ENCODE results near the gene TEN1. TPM values are rescaled to one million over a fixed set of nuclear protein-coding genes. Genes with fewer than 3 reads are reported as not detected.

The TEN1 gene
- total RNA-seq, 2 donors from 2014 or later, result 6.0 to 8.1 TPM

DNA sequence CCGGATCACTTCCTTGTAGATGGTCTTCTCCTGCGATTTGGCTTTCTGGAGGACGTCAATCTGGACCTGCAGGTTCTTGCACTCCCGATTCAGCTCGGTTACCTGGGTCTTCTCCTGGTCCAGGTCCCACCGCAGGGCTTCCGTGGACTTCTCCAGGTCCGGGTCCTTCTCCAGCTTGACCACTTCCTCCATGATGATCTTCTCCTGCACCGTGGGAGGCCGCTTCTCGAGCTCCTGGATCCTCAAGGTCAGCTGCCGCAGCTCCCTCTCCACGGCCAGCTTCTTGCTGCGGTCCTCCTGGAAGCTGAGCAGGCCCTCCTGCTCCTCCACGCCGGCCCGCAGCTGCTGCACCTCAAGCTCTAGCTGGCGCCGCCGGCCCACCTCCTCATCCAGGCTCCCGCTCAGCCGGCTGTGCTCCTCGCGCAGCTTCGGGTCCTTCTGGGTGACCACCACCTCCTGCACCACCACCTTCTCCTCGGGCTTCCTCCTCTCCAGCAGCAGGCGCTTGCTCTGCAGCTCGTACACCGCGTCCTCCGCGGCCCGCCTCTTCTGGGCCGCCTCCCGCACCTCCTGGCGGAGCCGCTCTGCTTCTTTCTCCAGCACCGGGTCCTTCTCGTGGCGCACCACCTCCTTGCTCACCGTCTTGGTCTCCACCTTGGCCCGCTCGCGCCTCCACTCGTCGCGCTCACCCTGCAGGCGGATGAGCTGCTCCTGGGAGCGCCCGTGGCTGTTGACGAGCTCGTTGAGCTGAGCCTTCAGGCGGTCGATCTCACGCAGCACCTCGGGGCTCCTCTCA lies 29.8 kb downstream of the TEN1 start:
- Histone ChIP-seq H3K4me3 (no peak overlapping the region), H3K9me3 (no peaks in the 10 kb centered on the region), H3K36me3 (no peaks in the 10 kb centered on the region), H3K27me3 (replicated peaks; ENCODE audit: insufficient read depth) (no peaks in the 10 kb centered on the region), H3K27ac (no peak overlapping the region), H3K4me1 (ENCODE audit: control insufficient read depth in 1 of 2, low read depth in 2 of 2) (no peaks in the 10 kb centered on the region)
- ATAC-seq (ENCODE audit: insufficient number of reproducible peaks, low FRiP score, low read depth) (no peak), DNase-seq (ENCODE audit: low spot score) (no peak)
- TF ChIP-seq, protein P1, sequence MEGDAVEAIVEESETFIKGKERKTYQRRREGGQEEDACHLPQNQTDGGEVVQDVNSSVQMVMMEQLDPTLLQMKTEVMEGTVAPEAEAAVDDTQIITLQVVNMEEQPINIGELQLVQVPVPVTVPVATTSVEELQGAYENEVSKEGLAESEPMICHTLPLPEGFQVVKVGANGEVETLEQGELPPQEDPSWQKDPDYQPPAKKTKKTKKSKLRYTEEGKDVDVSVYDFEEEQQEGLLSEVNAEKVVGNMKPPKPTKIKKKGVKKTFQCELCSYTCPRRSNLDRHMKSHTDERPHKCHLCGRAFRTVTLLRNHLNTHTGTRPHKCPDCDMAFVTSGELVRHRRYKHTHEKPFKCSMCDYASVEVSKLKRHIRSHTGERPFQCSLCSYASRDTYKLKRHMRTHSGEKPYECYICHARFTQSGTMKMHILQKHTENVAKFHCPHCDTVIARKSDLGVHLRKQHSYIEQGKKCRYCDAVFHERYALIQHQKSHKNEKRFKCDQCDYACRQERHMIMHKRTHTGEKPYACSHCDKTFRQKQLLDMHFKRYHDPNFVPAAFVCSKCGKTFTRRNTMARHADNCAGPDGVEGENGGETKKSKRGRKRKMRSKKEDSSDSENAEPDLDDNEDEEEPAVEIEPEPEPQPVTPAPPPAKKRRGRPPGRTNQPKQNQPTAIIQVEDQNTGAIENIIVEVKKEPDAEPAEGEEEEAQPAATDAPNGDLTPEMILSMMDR (IDR thresholded peaks at IDR 0.05), result no peak

DNA sequence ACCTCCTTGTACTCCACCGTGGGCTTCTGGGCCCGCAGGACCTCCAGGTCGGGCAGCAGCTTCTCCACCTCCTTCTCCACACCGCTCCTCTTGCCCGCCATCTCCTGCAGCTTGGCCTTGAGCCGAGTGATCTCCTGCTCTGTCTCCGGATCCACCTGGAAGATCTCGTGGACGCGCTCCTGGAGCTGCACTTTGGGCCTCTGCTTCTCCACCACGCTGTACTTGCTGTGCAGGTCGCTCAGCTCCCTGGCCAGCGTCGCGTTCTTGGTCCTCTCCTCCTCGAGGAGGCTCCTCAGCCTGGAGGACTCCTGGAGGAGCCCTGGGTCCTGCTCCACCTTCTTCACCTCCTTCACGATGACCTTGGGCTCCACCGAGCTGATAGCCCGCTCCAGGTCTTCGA lies 30.4 kb downstream of the TEN1 start:
- DNase-seq (ENCODE audit: low spot score) (no peak), ATAC-seq (ENCODE audit: insufficient number of reproducible peaks, low FRiP score, low read depth) (no peak)
- Histone ChIP-seq H3K27me3 (replicated peaks; ENCODE audit: insufficient read depth) (no peaks in the 10 kb centered on the region), H3K4me3 (no peak overlapping the region), H3K27ac (no peak overlapping the region), H3K9me3 (no peaks in the 10 kb centered on the region), H3K36me3 (no peaks in the 10 kb centered on the region), H3K4me1 (ENCODE audit: control insufficient read depth in 1 of 2, low read depth in 2 of 2) (no peaks in the 10 kb centered on the region)
- TF ChIP-seq, protein P1 (IDR thresholded peaks at IDR 0.05), result no peak

DNA sequence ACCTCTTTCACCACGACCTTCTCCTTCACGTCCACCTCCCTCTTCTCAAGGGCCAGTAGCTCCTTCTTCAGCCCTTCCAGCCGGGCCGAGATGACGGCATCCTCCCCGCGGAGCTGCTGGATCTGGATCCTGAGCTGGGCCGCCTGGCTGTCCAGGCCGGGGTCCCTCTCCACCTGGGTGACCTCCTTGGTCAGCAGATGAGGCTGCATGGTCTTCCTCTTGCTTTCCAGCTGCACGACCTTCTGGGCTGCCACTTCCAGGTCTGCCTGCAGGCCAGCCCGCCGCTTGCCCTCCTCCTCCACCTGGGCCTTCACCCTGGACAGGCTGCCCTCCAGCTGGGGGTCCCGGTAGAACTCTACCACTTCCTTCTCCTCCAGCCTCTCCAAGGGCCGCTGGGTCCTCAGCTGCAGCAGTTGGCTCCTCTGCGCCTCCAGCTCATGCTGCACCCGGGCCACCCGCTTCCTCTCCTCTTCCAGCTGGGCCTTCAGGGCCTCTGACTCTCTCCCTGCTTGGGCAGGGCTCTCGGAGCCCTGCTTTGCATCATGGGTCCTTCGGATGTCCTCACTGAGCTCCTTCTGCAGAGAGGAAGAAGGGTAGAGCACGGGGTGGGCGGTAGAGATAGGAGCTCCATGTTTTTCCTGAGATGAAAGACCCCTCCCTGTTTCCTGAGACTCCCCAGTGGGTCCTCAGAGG lies 31.1 kb downstream of the TEN1 start:
- H3K9me3 ChIP-seq, result no peaks in the 10 kb centered on the region
- no peaks in the 10 kb centered on the region for H3K27me3 ChIP-seq (replicated peaks; ENCODE audit: insufficient read depth)
- no peak overlapping the region for H3K27ac ChIP-seq
- H3K4me1 ChIP-seq (ENCODE audit: control insufficient read depth in 1 of 2, low read depth in 2 of 2), result no peaks in the 10 kb centered on the region
- ATAC-seq (ENCODE audit: insufficient number of reproducible peaks, low FRiP score, low read depth), result no peak
- no peaks in the 10 kb centered on the region for H3K36me3 ChIP-seq
- TF ChIP-seq, protein P1 (IDR thresholded peaks at IDR 0.05), result no peak
- DNase-seq (ENCODE audit: low spot score), result no peak
- no peak overlapping the region for H3K4me3 ChIP-seq

DNA sequence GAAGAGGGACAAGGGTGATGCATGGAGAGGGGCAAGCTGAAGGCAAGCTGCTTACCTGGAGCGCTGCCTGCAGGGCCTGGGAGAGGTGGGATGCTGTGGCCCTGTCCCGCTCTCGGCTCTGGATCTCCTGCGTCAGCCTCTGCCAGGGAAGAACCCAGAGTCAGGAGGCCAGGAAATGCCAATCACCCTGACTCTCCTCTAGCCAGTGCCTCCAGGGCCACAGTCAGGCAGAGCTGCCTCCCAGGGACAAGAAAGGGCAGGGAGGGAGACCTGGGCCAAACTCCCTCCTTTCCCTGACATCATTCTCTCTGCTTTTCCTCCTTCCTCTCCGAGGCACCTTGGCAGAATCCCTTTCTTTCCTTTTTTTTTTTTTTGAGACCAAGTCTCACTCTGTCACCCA lies 32.9 kb downstream of the TEN1 start:
- no peaks in the 10 kb centered on the region for H3K27me3 ChIP-seq (replicated peaks; ENCODE audit: insufficient read depth)
- H3K9me3 ChIP-seq, result no peaks in the 10 kb centered on the region
- no peaks in the 10 kb centered on the region for H3K4me1 ChIP-seq (ENCODE audit: control insufficient read depth in 1 of 2, low read depth in 2 of 2)
- H3K36me3 ChIP-seq, result no peaks in the 10 kb centered on the region
- no peak for ATAC-seq (ENCODE audit: insufficient number of reproducible peaks, low FRiP score, low read depth)
- TF ChIP-seq, protein P1 (IDR thresholded peaks at IDR 0.05), result no peak
- H3K4me3 ChIP-seq, result no peak overlapping the region
- H3K27ac ChIP-seq, result no peak overlapping the region
- DNase-seq (ENCODE audit: low spot score), result no peak

DNA sequence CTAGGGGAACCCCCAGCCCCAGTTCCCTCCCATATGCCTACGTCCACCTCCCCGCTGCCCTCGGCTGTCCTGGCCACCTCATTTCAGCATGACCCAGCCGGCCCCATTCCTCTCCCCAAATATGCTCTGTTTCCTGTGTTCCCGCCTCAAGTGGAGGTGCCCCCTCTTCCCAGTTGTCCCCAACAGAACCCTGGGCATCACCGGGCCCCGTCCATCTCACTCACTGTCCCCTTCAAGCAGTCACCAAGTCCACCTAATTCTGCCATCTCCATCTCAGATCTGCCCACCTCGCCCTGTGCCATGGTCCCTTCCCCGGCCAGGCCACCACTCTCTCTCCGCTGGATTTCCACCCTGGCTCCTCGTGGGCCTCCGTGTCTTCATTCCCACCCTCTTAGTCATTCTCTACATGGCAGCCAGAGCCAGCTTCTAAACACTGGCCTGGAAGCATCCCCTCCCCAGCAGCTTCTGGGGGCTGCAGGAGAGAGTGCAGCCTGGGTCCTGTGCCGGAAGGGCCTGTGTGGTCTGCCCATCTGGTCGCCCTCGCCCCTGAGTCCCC lies 34.4 kb downstream of the TEN1 start:
- Histone ChIP-seq H3K4me3 (no peak overlapping the region), H3K36me3 (no peaks in the 10 kb centered on the region), H3K4me1 (ENCODE audit: control insufficient read depth in 1 of 2, low read depth in 2 of 2) (no peaks in the 10 kb centered on the region), H3K9me3 (no peaks in the 10 kb centered on the region), H3K27ac (no peak overlapping the region), H3K27me3 (replicated peaks; ENCODE audit: insufficient read depth) (no peaks in the 10 kb centered on the region)
- ATAC-seq (ENCODE audit: insufficient number of reproducible peaks, low FRiP score, low read depth) (no peak), DNase-seq (ENCODE audit: low spot score) (no peak)
- TF ChIP-seq, protein P1 (IDR thresholded peaks at IDR 0.05), result no peak

All from thoracic aorta (tissue), 2 donors.